Activated T-helper 2 cell treated with anti-CD3 and anti-CD28 coated beads, Interferon-gamma antibody, Interleukin-2, Interleukin-4, amounts not matched to agents 10 μg/mL and 5 μg/mL and 100 μg/mL, durations not matched to agents 14 hours and 24 hours and 36 hours (primary cell): ENCODE results near the gene GAS6. TPM values are rescaled to one million over a fixed set of nuclear protein-coding genes. Genes with fewer than 3 reads are reported as not detected.

ENCODE experiments used
- DNase-seq: peaks from one replicate; pipeline ENCODE4 v3.0.0; 2021; ENCODE audit warnings: low spot score
- H3K27ac Mint-ChIP-seq: one replicate; pipeline ENCODE4 v1.8.0; 2021; ENCODE audit warnings: mixed read lengths
- H3K27me3 Mint-ChIP-seq: one replicate; pipeline ENCODE4 v1.8.0; 2021; ENCODE audit warnings: low read depth, mixed read lengths
- H3K36me3 Mint-ChIP-seq: one replicate; pipeline ENCODE4 v1.8.0; 2021; ENCODE audit warnings: low read depth, mixed read lengths
- H3K4me1 Mint-ChIP-seq: one replicate; pipeline ENCODE4 v1.8.0; 2021; ENCODE audit warnings: low read depth, mixed read lengths
- H3K4me3 Mint-ChIP-seq: one replicate; pipeline ENCODE4 v1.8.0; 2021; ENCODE audit warnings: low read depth, mild to moderate bottlenecking, moderate library complexity, mixed read lengths
- H3K9me3 Mint-ChIP-seq: one replicate; pipeline ENCODE4 v1.8.0; 2021; ENCODE audit warnings: mixed read lengths
- intact Hi-C: fragments of 100-400 bp; cut with micrococcal nuclease; formaldehyde crosslinking; loops from one replicate; pipeline ENCODE4 v1.15.1; 2023
- total RNA-seq: library from RNA; stranded (reverse); gene quantifications from 2 replicates; pipeline ENCODE4 v1.2.3, GENCODE V29; 2022

The GAS6 gene
- total RNA-seq, 1 donor from 2014 or later, result 0.32 TPM

DNA sequence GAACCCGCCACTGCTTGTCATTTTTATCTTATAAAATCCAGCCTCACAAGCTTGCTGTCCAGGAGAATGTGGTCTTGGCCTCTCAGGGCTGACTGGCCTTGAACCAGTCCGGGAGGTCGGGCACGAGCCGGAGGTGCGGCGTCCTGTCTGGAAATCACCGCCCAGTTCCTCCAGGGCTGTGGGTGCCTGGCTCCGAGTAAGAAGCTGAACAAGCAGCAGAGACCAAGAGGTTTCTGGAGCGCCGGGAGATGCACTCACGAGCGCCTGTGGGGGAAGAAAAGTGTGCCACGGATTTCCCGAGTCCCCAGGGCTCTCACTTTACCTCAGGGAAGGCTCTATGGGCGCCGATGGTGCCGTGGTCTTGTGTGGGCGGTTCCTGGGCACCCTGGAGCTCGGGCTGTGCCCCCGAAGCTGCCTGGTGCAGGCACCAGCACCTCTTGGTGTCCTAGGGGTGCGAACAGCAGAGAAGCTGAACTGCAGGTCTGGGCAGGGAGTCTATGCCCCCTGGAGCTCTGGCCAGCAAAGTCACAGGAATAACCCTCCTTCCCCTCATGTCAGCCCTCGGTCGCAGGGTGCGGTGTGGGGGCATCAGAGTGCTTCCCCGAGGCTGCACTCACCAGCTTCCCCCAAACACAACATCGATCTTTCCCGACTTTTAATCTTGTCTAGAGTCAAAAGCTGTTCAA, 50.0 kb downstream of the GAS6 start:
- H3K4me3 Mint-ChIP-seq, result no peak overlapping the region
- H3K9me3 Mint-ChIP-seq, result peaks cover 5% of the 10 kb centered on the region
- peaks cover 14% of the 10 kb centered on the region for H3K36me3 Mint-ChIP-seq
- H3K27ac Mint-ChIP-seq, result no peak overlapping the region
- no peaks in the 10 kb centered on the region for H3K27me3 Mint-ChIP-seq
- DNase-seq, result no peak
- peaks cover 16% of the 10 kb centered on the region for H3K4me1 Mint-ChIP-seq
- intact Hi-C loops, result no loop called here

DNA sequence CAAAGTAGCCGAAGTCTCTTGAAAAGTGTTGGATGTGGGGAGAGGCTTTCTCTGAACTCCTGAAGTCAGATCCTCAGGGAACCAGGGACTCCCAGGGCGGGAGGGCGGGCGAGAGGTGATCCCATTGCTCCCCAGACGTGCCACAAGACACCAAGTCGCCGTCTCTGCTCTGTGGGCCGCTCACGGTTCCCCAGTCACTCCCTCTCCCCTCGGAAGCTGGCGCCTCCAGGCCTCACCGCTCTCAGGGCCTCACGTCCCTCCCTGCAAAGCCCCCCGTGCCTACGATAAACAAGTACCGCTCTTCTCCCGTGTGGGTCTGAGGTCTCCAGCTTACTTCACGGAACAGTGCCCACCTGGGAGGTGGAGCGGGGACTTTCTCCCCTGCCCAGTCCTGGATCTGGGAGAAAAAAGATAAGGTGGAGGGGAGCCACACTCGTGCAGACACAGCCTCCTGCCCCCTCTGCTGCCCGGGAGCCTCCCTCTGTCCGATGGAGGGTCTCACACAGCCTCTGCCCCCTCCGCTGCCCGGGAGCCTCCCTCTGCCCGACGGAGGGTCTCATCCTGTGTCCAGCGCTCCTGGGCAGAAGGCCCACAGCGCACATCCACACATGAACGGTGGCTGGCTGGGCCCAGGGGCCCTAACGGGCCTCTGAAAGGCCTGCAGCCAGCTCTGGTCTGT, 50.7 kb downstream of the GAS6 start:
- H3K27ac Mint-ChIP-seq, result no peak overlapping the region
- peaks cover 16% of the 10 kb centered on the region for H3K4me1 Mint-ChIP-seq
- DNase-seq, result no peak
- peaks cover 14% of the 10 kb centered on the region for H3K36me3 Mint-ChIP-seq
- intact Hi-C loops, result no loop called here
- no peak overlapping the region for H3K4me3 Mint-ChIP-seq
- H3K27me3 Mint-ChIP-seq, result no peaks in the 10 kb centered on the region
- H3K9me3 Mint-ChIP-seq, result peaks cover 12% of the 10 kb centered on the region

DNA sequence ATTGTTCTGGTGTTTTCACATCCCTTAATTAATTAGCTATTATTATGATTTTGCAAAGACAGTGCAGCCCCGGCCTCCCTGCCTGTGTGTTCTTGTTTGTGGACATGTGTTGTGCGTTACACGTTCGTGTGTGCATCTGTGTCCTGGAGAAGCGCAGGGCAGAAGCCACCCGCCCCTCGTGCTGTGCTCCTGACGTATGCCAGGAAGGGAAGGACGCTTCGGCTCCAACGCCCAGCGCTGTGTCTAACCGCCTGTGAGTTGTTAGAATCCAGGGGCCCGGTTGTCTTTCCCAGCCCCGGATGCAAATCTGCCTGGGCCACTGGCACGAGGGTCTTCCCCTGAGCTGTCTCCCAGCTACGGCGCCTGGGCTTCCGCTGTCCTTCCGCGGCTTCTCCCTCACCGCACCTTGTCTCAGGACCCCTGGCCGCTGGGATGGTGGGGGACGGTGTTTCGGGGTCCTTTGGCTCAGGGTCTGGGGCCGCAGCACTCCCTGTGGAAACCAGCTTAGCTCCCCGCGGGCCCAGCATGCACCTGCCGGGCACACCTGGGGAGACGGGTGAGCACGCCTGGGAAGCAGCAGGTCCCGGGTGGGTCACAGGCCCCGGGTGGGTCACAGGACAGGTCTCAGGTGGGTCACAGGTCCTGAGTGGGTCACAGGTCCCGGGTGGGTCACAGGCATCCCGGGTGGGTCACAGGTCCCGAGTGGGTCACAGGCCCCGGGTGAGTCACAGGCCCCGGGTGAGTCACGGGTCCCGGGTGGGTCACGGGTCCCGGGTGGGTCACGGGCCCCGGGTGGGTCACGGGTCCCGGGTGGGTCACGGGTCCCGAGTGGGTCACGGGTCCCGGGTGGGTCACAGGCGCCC, 51.5 kb downstream of the GAS6 start:
- H3K4me3 Mint-ChIP-seq, result no peak overlapping the region
- H3K4me1 Mint-ChIP-seq, result peaks cover 14% of the 10 kb centered on the region
- no peak for DNase-seq
- H3K9me3 Mint-ChIP-seq, result peaks cover 17% of the 10 kb centered on the region
- peaks cover 11% of the 10 kb centered on the region for H3K36me3 Mint-ChIP-seq
- intact Hi-C loops, result no loop called here
- H3K27me3 Mint-ChIP-seq, result no peaks in the 10 kb centered on the region
- H3K27ac Mint-ChIP-seq, result no peak overlapping the region

DNA sequence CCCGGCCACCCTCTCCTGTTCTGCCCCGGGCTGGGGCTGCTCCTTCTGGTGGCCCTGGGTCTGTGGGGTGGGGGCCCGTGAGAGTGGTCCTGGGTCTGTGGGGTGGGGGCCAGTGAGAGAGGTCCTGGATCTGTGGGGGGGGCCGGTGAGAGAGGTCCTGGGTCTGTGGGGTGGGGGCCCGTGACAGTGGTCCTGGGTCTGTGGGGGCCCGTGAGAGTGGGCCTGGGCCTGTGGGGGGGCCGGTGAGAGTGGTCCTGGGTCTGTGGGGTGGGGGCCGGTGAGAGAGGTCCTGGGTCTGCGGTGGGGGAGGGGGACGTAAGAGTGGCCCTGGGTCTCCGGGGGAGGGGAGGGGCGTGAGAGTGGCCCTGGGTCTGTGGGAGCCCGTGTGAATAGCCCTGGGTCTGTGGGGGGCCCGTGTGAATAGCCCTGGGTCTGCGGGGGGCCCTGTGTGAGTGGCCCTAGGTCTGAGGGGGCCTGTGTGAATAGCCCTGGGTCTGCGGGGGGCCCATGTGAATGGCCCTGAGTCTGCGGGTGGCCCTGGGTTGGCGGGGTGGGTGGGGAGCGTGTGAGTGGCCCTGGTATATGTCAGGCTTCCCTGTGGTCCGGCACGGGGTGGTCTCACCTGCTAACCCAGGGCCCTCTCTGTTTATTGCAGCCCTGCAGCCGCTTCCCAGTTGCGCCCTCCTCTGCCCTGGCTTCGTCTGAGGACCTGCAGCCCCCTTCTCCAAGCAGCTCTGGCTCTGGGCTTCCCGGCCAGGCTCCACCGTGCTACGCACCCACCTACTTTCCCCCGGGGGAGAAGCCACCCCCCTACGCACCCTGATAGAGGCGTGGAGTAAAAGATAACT, 52.6 kb downstream of the GAS6 start:
- Mint-ChIP-seq H3K27ac (no peak overlapping the region), H3K27me3 (no peaks in the 10 kb centered on the region), H3K9me3 (peaks cover 17% of the 10 kb centered on the region), H3K4me1 (peaks cover 9% of the 10 kb centered on the region), H3K36me3 (peaks cover 6% of the 10 kb centered on the region), H3K4me3 (no peak overlapping the region)
- DNase-seq, result no peak
- intact Hi-C loops, result no loop called here

DNA sequence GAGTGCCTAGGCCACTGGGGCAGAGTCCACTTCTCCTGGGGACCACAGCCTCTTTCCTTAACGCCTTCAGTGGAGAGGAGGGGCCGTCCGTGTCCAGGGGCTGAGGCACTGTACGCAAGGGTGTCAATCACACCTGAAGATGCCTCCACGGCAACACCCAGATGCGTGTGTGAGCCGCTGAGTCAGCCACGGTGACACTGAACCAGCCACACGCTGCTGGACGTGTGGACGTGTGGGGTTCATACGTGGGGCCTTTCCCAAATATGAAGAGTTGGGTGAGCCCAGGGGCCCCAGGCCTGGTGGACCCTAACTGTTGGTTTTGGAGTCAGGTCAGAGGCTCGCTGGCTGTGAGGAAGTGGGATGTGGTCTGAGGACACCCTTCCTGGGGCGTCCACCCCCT, 53.2 kb downstream of the GAS6 start:
- Mint-ChIP-seq H3K4me1 (peaks cover 2% of the 10 kb centered on the region), H3K27ac (no peak overlapping the region), H3K36me3 (peaks cover 2% of the 10 kb centered on the region), H3K4me3 (no peak overlapping the region), H3K27me3 (no peaks in the 10 kb centered on the region), H3K9me3 (peaks cover 17% of the 10 kb centered on the region)
- no peak for DNase-seq
- intact Hi-C loops, result no loop called here

DNA sequence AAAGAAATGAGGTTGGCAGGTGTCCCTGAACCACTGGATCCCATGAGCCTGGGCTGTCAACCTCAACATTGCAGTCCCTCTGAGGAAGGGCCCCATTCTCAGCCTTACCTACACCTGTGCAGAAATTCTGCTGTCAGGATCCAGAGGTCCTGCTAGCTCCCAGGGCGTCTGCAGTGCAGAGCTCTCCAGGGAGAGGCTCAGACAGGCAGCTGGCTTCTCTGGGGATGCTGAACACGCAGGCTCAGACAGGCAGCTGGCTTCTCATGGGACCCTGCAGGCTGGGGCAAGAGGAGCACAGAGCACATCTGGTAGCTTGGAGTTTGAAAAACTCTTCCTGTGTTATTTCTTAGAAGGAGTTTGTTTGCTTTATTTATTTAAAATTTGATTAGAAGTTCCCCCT, 53.9 kb downstream of the GAS6 start:
- intact Hi-C loops, result no loop called here
- no peaks in the 10 kb centered on the region for H3K4me1 Mint-ChIP-seq
- no peak for DNase-seq
- no peaks in the 10 kb centered on the region for H3K27me3 Mint-ChIP-seq
- no peaks in the 10 kb centered on the region for H3K36me3 Mint-ChIP-seq
- peaks cover 17% of the 10 kb centered on the region for H3K9me3 Mint-ChIP-seq
- no peak overlapping the region for H3K4me3 Mint-ChIP-seq
- no peak overlapping the region for H3K27ac Mint-ChIP-seq

DNA sequence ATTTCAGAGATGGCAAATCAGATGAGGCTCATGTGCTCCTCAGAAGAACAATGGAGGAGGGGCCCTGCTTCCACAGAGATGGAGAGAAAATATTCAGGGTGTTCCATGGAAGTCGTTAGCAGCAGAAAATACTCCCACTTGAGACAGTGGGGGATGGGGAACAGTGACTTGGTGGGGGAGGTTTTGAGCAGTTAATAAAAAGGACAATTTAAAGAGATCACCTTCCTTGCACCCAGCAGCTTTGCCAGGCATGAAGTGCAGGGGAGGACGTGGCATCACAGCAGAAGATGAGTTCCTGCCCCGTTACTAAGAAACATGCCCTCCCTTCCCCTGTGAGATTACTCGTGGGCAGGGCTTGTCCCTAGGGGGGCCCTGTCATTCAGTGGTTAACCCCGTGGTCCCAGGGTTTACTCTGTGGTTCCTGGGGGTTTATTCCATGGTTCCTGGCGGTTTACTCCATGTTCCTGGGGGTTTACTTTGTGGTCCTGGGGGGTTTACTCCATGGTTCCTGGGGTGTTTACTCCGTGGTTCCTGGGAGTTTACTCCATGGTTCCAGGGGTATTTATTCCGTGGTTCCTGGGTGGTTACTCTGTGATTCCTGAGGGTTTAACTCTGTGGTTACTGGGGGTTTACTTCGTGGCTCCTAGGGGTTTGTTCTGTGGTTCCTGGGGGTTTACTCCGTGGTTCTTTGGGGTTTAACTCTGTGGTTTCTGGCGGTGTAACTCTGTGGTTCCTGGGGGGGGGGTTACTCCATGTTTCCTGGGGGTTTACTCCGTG, 55.6 kb downstream of the GAS6 start:
- H3K36me3 Mint-ChIP-seq, result no peaks in the 10 kb centered on the region
- H3K27me3 Mint-ChIP-seq, result no peaks in the 10 kb centered on the region
- H3K4me1 Mint-ChIP-seq, result no peaks in the 10 kb centered on the region
- no peak overlapping the region for H3K27ac Mint-ChIP-seq
- H3K9me3 Mint-ChIP-seq, result peaks cover 17% of the 10 kb centered on the region
- DNase-seq, result no peak
- H3K4me3 Mint-ChIP-seq, result no peak overlapping the region
- intact Hi-C loops, result no loop called here

DNA sequence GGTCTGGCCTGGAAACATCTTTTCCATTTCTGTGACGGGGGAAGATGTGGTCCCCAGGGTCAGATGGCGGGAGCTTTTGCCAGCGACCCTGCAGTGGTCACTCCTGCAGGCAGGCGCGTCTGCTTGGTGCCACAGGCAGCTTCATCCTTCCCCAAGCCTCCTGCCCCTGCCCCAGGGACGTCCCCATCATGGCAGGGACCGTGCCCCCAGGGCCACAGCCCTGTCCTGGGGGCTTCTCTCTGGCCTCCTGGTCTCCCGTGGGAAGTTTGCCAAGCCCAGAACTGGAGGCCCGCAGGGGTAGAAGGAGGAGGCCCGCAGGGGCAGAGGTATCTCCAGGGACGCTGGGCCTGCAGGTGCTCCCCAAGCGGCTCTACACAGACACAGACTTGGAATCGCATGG, 57.4 kb downstream of the GAS6 start:
- H3K9me3 Mint-ChIP-seq, result peaks cover 17% of the 10 kb centered on the region
- no peak for DNase-seq
- no peaks in the 10 kb centered on the region for H3K27me3 Mint-ChIP-seq
- H3K4me1 Mint-ChIP-seq, result no peaks in the 10 kb centered on the region
- H3K27ac Mint-ChIP-seq, result no peak overlapping the region
- no peak overlapping the region for H3K4me3 Mint-ChIP-seq
- intact Hi-C loops, result no loop called here
- no peaks in the 10 kb centered on the region for H3K36me3 Mint-ChIP-seq

DNA sequence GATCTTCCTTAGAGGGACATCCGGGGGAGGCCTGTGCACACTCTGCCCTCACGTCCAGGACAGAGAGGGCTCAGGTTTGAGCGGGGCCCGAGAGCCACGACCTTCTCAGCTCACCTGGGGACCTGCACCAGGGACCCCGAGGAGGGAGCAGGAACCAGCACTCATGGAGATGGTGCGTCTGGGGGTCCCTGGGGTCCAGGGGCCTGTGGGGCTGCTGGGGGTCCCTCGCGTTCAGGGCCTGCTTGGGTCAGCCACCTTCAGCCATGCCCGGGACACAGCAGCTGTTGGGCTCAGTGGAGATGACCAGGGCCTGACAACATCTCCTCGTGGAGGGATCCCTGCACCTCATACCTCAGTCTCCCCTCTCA, 57.8 kb downstream of the GAS6 start:
- Mint-ChIP-seq H3K27ac (no peak overlapping the region), H3K4me1 (no peaks in the 10 kb centered on the region), H3K9me3 (peaks cover 17% of the 10 kb centered on the region), H3K36me3 (no peaks in the 10 kb centered on the region), H3K4me3 (no peak overlapping the region), H3K27me3 (no peaks in the 10 kb centered on the region)
- no peak for DNase-seq
- intact Hi-C loops, result no loop called here

DNA sequence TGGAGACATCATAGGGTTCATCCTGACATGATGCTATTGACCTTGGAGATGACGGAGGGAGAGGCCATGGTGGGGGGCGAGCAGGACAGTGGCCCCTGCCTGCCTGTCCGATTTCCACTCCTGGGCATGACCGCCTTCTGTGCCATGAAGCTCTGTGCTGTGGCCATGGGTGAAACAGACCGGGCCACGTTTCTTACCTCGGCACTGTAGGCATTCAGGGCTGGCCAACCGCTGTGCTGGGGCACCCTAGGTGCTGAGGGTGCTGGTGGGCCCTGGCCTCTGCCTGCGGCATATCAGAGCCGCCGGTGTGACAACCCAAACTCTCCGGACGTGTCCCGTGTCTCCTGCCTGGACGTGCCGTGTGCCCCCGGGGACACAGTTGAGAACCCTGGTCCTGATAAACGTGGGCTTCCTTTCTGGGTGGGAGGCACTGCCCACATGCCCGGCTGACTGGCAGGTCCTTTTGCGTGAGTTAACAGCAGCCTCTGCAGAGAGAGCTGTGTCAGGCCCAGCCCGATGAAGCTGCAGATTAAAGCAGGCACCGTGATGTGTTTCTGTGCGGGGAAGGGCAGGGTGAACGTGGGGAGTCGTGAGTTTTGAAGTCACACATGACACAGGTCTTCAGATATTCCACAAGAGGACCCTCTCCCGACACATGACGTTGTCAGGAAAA, 58.3 kb downstream of the GAS6 start:
- intact Hi-C loops, result no loop called here
- Mint-ChIP-seq H3K36me3 (no peaks in the 10 kb centered on the region), H3K4me3 (no peak overlapping the region), H3K27me3 (no peaks in the 10 kb centered on the region), H3K4me1 (no peaks in the 10 kb centered on the region), H3K27ac (no peak overlapping the region), H3K9me3 (peaks cover 17% of the 10 kb centered on the region)
- DNase-seq, result no peak

DNA sequence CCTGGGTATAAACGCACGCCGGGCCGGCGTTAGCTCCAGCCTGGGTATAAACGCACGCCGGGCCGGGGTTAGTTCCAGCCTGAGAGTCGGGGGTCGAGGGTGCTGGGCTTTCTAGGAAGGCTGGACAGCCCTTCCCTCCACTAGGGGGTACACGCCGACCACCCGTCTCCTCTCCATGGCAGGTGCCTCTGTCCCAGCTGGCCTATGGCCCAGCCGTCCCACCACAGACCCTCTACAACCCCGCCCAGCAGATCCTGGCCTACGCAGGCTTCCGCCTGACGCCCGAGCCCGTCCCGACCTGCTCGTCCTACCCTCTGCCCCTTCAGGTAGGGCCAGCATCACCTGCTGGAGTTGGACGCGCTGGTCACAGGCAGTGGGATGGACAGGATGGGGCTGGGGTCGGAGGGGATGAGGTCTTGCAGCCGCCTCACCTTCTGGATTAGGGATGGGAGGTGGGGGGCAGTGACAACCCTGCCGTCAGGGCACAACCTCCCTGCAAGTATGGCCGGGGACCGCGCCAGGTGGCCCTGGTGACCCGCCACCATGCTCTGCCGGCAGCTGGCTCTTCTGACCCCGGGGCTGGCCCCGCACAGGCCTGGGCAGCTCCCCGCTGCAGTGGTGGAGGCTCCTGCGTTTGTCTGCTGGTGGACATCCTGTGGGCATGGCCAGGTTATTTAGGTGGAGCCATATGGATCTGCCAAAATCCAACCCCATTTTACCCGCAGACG, 59.0 kb downstream of the GAS6 start:
- H3K36me3 Mint-ChIP-seq, result no peaks in the 10 kb centered on the region
- no peaks in the 10 kb centered on the region for H3K27me3 Mint-ChIP-seq
- no peaks in the 10 kb centered on the region for H3K4me1 Mint-ChIP-seq
- intact Hi-C loops, result no loop called here
- no peak overlapping the region for H3K27ac Mint-ChIP-seq
- no peak overlapping the region for H3K4me3 Mint-ChIP-seq
- DNase-seq, result no peak
- peaks cover 13% of the 10 kb centered on the region for H3K9me3 Mint-ChIP-seq
